Astrocyte (in vitro differentiated cells and primary cell): Measurements from ENCODE around the gene SEMA7A. TPM values are rescaled to one million over a fixed set of nuclear protein-coding genes. Genes with fewer than 3 reads are reported as not detected.
A peak's percentile ranks its signal among the peaks of the same experiment; 100 is the strongest.

Experiments
- DNase-seq: peaks from one replicate; pipeline ENCODE4 v3.0.0-alpha.2; 2010; ENCODE audit warnings: low read depth
- FAIRE-seq: peaks from 2 replicates; lab custom pipeline; 2011; peaks lifted over from hg19 to GRCh38; lab: Jason Lieb, UNC
- H2AFZ ChIP-seq: 2 replicates; pipeline ENCODE4 v1.6.0; 2012; ENCODE audit warnings: low read depth, low read length, inconsistent platforms
- H3K27ac ChIP-seq: 2 replicates; pipeline ENCODE4 v1.5.1; 2011; ENCODE audit warnings: low read depth, low read length, inconsistent platforms
- H3K27me3 ChIP-seq: 2 replicates; pipeline ENCODE4 v1.6.0; 2011; ENCODE audit warnings: low read length, inconsistent platforms; ENCODE audit not compliant: insufficient read depth
- H3K36me3 ChIP-seq: 2 replicates; pipeline ENCODE4 v1.5.1; 2011; ENCODE audit warnings: low read length, inconsistent platforms; ENCODE audit not compliant: insufficient read depth
- H3K4me1 ChIP-seq: 2 replicates; pipeline ENCODE4 v1.5.1; 2011; ENCODE audit warnings: low read length, inconsistent platforms; ENCODE audit not compliant: insufficient read depth
- H3K4me2 ChIP-seq: 2 replicates; pipeline ENCODE4 v1.6.0; 2012; ENCODE audit warnings: low read length, inconsistent platforms
- H3K4me3 ChIP-seq: 2 replicates; pipeline ENCODE4 v1.5.1; 2011; ENCODE audit warnings: low read depth, mild to moderate bottlenecking, low read length, inconsistent platforms; ENCODE audit not compliant: insufficient read depth
- H3K79me2 ChIP-seq: 2 replicates; pipeline ENCODE4 v1.6.0; 2012; ENCODE audit warnings: mild to moderate bottlenecking, low read length, inconsistent platforms; ENCODE audit not compliant: insufficient read depth
- H3K9ac ChIP-seq: 2 replicates; pipeline ENCODE4 v1.6.0; 2012; ENCODE audit warnings: mild to moderate bottlenecking, low read length, inconsistent platforms
- H3K9me3 ChIP-seq: 2 replicates; pipeline ENCODE4 v1.5.1; 2012; ENCODE audit warnings: low read depth, mild to moderate bottlenecking, low read length, inconsistent platforms; ENCODE audit not compliant: insufficient read depth
- H4K20me1 ChIP-seq: 2 replicates; pipeline ENCODE4 v1.6.0; 2012; ENCODE audit warnings: low read length, inconsistent platforms; ENCODE audit not compliant: insufficient read depth
- H3K27ac Mint-ChIP-seq: one replicate; pipeline ENCODE4 v1.8.0; 2021; ENCODE audit warnings: mild to moderate bottlenecking, mixed read lengths; ENCODE audit not compliant: unreplicated experiment
- H3K27me3 Mint-ChIP-seq: one replicate; pipeline ENCODE4 v1.8.0; 2021; ENCODE audit warnings: low read depth, mixed read lengths; ENCODE audit not compliant: unreplicated experiment
- H3K36me3 Mint-ChIP-seq: one replicate; pipeline ENCODE4 v1.8.0; 2021; ENCODE audit warnings: low read depth, mixed read lengths; ENCODE audit not compliant: unreplicated experiment
- H3K4me1 Mint-ChIP-seq: one replicate; pipeline ENCODE4 v1.8.0; 2021; ENCODE audit warnings: low read depth, mixed read lengths; ENCODE audit not compliant: unreplicated experiment
- H3K4me3 Mint-ChIP-seq: one replicate; pipeline ENCODE4 v1.8.0; 2021; ENCODE audit warnings: mild to moderate bottlenecking, moderate library complexity, mixed read lengths; ENCODE audit not compliant: unreplicated experiment
- H3K9me3 Mint-ChIP-seq: one replicate; pipeline ENCODE4 v1.8.0; 2021; ENCODE audit warnings: mild to moderate bottlenecking, mixed read lengths; ENCODE audit not compliant: unreplicated experiment
- CTCF ChIP-seq: IDR thresholded peaks from 2 replicates; pipeline ENCODE4 v1.5.1; 2011; ENCODE audit warnings: low read depth, mild to moderate bottlenecking, inconsistent platforms, low read length, moderate library complexity; ENCODE audit not compliant: insufficient read depth
- EZH2 ChIP-seq: IDR thresholded peaks from 2 replicates; pipeline ENCODE4 v1.6.1; 2012; ENCODE audit warnings: mild to moderate bottlenecking, low read length, inconsistent platforms; ENCODE audit not compliant: insufficient read depth
- total RNA-seq: library from RNA; stranded (reverse); gene quantifications from 2 replicates; pipeline ENCODE4 v1.2.1, GENCODE V29; 2021

Gene SEMA7A
- total RNA-seq, 1 donor from 2014 or later: 26.7 TPM

- H4K20me1 ChIP-seq: no peaks in the 10 kb centered on the region
- no peak overlapping the region for H3K27ac ChIP-seq
- H3K27me3 Mint-ChIP-seq: no peaks in the 10 kb centered on the region
- no peaks in the 10 kb centered on the region for H3K36me3 ChIP-seq
- DNase-seq (no peak), FAIRE-seq (no peak)
- H3K9me3 Mint-ChIP-seq: peaks cover 2% of the 10 kb centered on the region
- no peak overlapping the region for H3K4me3 ChIP-seq
- H2AFZ ChIP-seq: no peak overlapping the region
- no peaks in the 10 kb centered on the region for H3K9me3 ChIP-seq
- no peaks in the 10 kb centered on the region for H3K79me2 ChIP-seq
- peaks cover 43% of the 10 kb centered on the region for H3K4me1 Mint-ChIP-seq
- peak overlapping the region; percentile 2 for H3K9ac ChIP-seq
- H3K27me3 ChIP-seq: no peaks in the 10 kb centered on the region
- no peaks in the 10 kb centered on the region for H3K36me3 Mint-ChIP-seq
- TF ChIP-seq CTCF (no peak), EZH2 (no peak)
- no peak overlapping the region for H3K4me3 Mint-ChIP-seq
- no peak overlapping the region for H3K27ac Mint-ChIP-seq
- H3K4me2 ChIP-seq: no peak overlapping the region
- peaks cover 85% of the 10 kb centered on the region for H3K4me1 ChIP-seq
Measured at GRCh38 chr15:74402873-74403587, 30.7 kb downstream of the SEMA7A start.

GRCh38 chr15:74402337-74402841, 31.4 kb downstream of the SEMA7A start:
- no peak overlapping the region for H3K9ac ChIP-seq
- Mint-ChIP-seq H3K4me3 (no peak overlapping the region), H3K36me3 (no peaks in the 10 kb centered on the region), H3K27me3 (no peaks in the 10 kb centered on the region), H3K4me1 (peaks cover 38% of the 10 kb centered on the region), H3K9me3 (peaks cover 2% of the 10 kb centered on the region), H3K27ac (no peak overlapping the region)
- H3K4me3 ChIP-seq: no peak overlapping the region
- H3K36me3 ChIP-seq: no peaks in the 10 kb centered on the region
- DNase-seq (no peak), FAIRE-seq (no peak)
- no peaks in the 10 kb centered on the region for H3K79me2 ChIP-seq
- H4K20me1 ChIP-seq: no peaks in the 10 kb centered on the region
- H3K9me3 ChIP-seq: no peaks in the 10 kb centered on the region
- no peak for TF ChIP-seq EZH2
- H3K4me1 ChIP-seq: peaks cover 85% of the 10 kb centered on the region
- no peak overlapping the region for H3K27ac ChIP-seq
- H3K27me3 ChIP-seq: no peaks in the 10 kb centered on the region
- H3K4me2 ChIP-seq: no peak overlapping the region
- H2AFZ ChIP-seq: no peak overlapping the region

GRCh38 chr15:74400915-74401757, 32.6 kb downstream of the SEMA7A start:
- Histone ChIP-seq H3K79me2 (no peaks in the 10 kb centered on the region), H3K4me2 (peak overlapping the region; percentile 69), H3K9me3 (no peaks in the 10 kb centered on the region), H3K4me3 (no peak overlapping the region), H3K9ac (peak overlapping the region; percentile 77), H3K27ac (peak overlapping the region; percentile 90), H3K36me3 (no peaks in the 10 kb centered on the region), H2AFZ (no peak overlapping the region), H3K4me1 (peaks cover 85% of the 10 kb centered on the region), H4K20me1 (no peaks in the 10 kb centered on the region), H3K27me3 (no peaks in the 10 kb centered on the region)
- peaks cover 36% of the 10 kb centered on the region for H3K4me1 Mint-ChIP-seq
- no peak overlapping the region for H3K4me3 Mint-ChIP-seq
- no peaks in the 10 kb centered on the region for H3K36me3 Mint-ChIP-seq
- H3K9me3 Mint-ChIP-seq: peaks cover 2% of the 10 kb centered on the region
- no peak for TF ChIP-seq EZH2
- TF ChIP-seq CTCF: no peak
- H3K27ac Mint-ChIP-seq: no peak overlapping the region
- H3K27me3 Mint-ChIP-seq: no peaks in the 10 kb centered on the region
- DNase-seq: no peak
- FAIRE-seq: no peak
